Duodenal mucosa (tissue), 2 donors: ENCODE measurements around the gene LCAT.
A peak's percentile ranks its signal among the peaks of the same experiment; 100 is the strongest.

ENCODE experiments used
- H3K27ac ChIP-seq: one replicate; pipeline ENCODE4 v1.7.0; 2013; ENCODE audit warnings: low read depth, low read length
- H3K27me3 ChIP-seq, 2 donors: one replicate each; pipeline ENCODE4 v1.7.0; 2013; ENCODE audit warnings: low read length in 2 of 2, control low read depth in 1 of 2; ENCODE audit not compliant: insufficient read depth in 2 of 2, control insufficient read depth in 1 of 2
- H3K36me3 ChIP-seq, 2 donors: one replicate each; pipeline ENCODE4 v1.7.0; 2013; ENCODE audit warnings: low read length in 2 of 2, control low read depth in 1 of 2; ENCODE audit not compliant: insufficient read depth in 2 of 2, control insufficient read depth in 1 of 2
- H3K4me1 ChIP-seq, 2 donors: one replicate each; pipeline ENCODE4 v1.7.0; 2013; ENCODE audit warnings: low read length in 2 of 2, control low read depth in 1 of 2; ENCODE audit not compliant: insufficient read depth in 2 of 2, control insufficient read depth in 1 of 2
- H3K4me3 ChIP-seq, 2 donors: one replicate each; pipeline ENCODE4 v1.7.0; 2013; ENCODE audit warnings: low read length in 2 of 2, low read depth in 1 of 2
- H3K9ac ChIP-seq, 2 donors: one replicate each; pipeline ENCODE4 v1.7.0; 2013; ENCODE audit warnings: low read length in 2 of 2, low read depth in 1 of 2
- H3K9me3 ChIP-seq, 2 donors: one replicate each; pipeline ENCODE4 v1.7.0; 2013; ENCODE audit warnings: low read length in 2 of 2, control low read depth in 1 of 2; ENCODE audit not compliant: control insufficient read depth in 1 of 2

LCAT gene

GRCh38 chr16:67948015-67948414 lies 4.1 kb upstream of the LCAT start:
- Histone ChIP-seq H3K36me3 (peaks cover 3 to 58% of the 10 kb centered on the region in 2 donors), H3K9ac (no peak overlapping the region), H3K4me3 (no peak overlapping the region), H3K9me3 (no peaks in the 10 kb centered on the region), H3K27ac (no peak overlapping the region), H3K27me3 (no peaks in the 10 kb centered on the region), H3K4me1 (peaks cover 0 to 10% of the 10 kb centered on the region in 2 donors)

DNA sequence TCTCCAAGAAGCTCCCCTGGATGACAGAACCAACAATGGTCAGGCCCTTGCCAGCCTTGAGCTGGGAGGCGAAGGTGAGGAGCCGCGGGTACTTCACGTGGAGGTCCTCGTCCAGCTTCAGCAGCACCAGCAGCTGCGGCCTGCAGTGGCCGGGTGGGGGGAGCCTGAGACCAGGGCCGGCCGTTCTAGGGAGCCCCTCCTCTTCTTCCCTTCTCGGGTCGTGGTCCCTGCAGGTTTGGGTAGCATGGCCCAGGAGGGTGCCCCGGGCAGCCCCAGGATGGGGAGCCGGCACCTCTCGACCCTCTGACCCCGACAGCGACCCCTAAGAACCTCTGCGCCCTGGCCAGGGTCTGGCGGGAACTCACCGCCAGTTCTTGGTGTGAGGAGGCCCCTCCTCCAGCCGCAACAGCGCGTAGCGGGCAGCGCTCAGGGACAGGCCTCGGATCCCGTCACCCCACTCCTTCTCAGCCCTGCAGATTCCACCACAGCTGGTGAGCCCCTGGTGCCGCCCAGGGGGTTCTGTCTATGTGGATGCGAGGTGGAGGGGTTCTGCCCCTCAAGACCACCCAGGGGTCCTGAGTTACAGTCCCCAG lies 3.1 kb upstream of the LCAT start:
- peaks cover 3 to 61% of the 10 kb centered on the region in 2 donors for H3K36me3 ChIP-seq
- H3K9me3 ChIP-seq, result no peaks in the 10 kb centered on the region
- no peak overlapping the region for H3K4me3 ChIP-seq
- no peaks in the 10 kb centered on the region for H3K27me3 ChIP-seq
- peaks cover 0 to 10% of the 10 kb centered on the region in 2 donors for H3K4me1 ChIP-seq
- no peak overlapping the region for H3K27ac ChIP-seq
- H3K9ac ChIP-seq, result no peak overlapping the region

GRCh38 chr16:67946128-67946569 lies 2.2 kb upstream of the LCAT start:
- H3K4me3 ChIP-seq, result no peak overlapping the region
- H3K4me1 ChIP-seq, result peaks cover 0 to 10% of the 10 kb centered on the region in 2 donors
- H3K27ac ChIP-seq, result no peak overlapping the region
- peaks cover 3 to 54% of the 10 kb centered on the region in 2 donors for H3K36me3 ChIP-seq
- H3K27me3 ChIP-seq, result no peaks in the 10 kb centered on the region
- H3K9me3 ChIP-seq, result no peaks in the 10 kb centered on the region
- no peak overlapping the region for H3K9ac ChIP-seq

- no peak overlapping the region for H3K9ac ChIP-seq
- H3K4me1 ChIP-seq, result peaks cover 0 to 11% of the 10 kb centered on the region in 2 donors
- no peaks in the 10 kb centered on the region for H3K9me3 ChIP-seq
- peaks cover 3 to 47% of the 10 kb centered on the region in 2 donors for H3K36me3 ChIP-seq
- no peak overlapping the region for H3K27ac ChIP-seq
- no peak overlapping the region for H3K4me3 ChIP-seq
- no peaks in the 10 kb centered on the region for H3K27me3 ChIP-seq
Measured at GRCh38 chr16:67945392-67945933, 1.5 kb upstream of the LCAT start.

DNA sequence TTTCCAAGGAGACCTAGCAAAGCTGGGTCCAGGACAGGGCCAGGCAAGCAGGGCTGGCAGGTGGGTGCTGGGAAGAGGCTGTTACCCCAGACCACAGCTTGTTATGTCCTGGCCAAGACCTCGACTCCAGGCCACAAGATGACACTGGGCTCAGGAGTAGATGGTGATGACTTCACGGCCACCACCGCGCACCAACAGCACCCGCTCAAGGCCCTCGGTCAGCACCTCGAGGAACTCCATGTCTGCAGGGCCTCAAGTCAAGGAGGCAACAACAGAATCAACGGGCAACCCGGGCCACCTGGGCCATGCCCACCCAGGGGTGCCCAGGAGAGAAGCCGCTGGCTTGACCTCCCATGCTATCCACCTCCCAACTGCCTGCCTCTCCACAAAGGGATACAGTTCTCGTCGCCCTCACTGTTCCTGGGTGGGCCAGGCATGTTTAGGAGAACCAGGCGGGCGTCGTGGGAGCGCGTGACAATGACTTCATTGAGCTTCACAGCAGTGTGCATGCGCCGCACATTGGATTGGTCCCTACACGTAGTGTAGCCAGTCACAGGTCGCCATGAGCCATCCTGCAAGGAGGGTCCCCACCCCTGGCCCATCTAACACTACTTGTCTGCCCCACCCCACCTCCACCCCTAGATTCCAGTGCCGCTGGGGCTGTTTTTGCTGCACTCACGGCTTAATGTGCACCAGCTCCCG lies 921 bp upstream of the LCAT start:
- Histone ChIP-seq H3K27ac (no peak overlapping the region), H3K4me1 (peaks cover 0 to 17% of the 10 kb centered on the region in 2 donors), H3K27me3 (no peaks in the 10 kb centered on the region), H3K36me3 (peaks cover 3 to 43% of the 10 kb centered on the region in 2 donors), H3K9ac (no peak overlapping the region), H3K4me3 (no peak overlapping the region), H3K9me3 (no peaks in the 10 kb centered on the region)

DNA sequence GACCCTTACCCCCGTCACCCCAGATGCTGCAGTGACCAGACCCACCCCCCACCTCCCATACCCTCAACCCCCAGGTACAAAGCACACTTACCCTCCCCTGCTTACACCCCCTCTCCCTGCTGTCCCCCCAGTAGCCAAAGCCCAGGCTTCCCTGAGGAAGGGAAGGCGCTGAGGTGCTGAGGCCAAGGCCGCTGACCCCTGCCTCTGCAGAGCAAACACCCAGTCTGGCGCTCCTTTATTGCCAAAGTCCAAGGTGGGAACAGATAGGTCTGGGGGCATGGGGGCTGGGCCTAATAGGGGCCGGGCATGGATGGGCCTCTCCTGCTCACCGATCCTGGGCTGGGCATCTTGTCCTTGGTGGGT lies 683 bp downstream of the LCAT start:
- Histone ChIP-seq H3K9me3 (no peaks in the 10 kb centered on the region), H3K27me3 (no peaks in the 10 kb centered on the region), H3K36me3 (peaks cover 3 to 33% of the 10 kb centered on the region in 2 donors), H3K4me3 (no peak overlapping the region), H3K27ac (no peak overlapping the region), H3K4me1 (peaks cover 0 to 19% of the 10 kb centered on the region in 2 donors), H3K9ac (peak overlapping the region in 1 of 2 donors; percentile 18)

GRCh38 chr16:67942510-67943255 lies 1.2 kb downstream of the LCAT start:
- peaks cover 0 to 19% of the 10 kb centered on the region in 2 donors for H3K4me1 ChIP-seq
- H3K9ac ChIP-seq, result no peak overlapping the region
- peaks cover 3 to 33% of the 10 kb centered on the region in 2 donors for H3K36me3 ChIP-seq
- H3K27ac ChIP-seq, result no peak overlapping the region
- H3K9me3 ChIP-seq, result no peaks in the 10 kb centered on the region
- H3K4me3 ChIP-seq, result no peak overlapping the region
- no peaks in the 10 kb centered on the region for H3K27me3 ChIP-seq

GRCh38 chr16:67942200-67942509 lies 1.8 kb downstream of the LCAT start:
- H3K27me3 ChIP-seq, result no peaks in the 10 kb centered on the region
- H3K9me3 ChIP-seq, result no peaks in the 10 kb centered on the region
- no peak overlapping the region for H3K4me3 ChIP-seq
- no peak overlapping the region for H3K27ac ChIP-seq
- peaks cover 3 to 27% of the 10 kb centered on the region in 2 donors for H3K36me3 ChIP-seq
- peaks cover 4 to 23% of the 10 kb centered on the region in 2 donors for H3K4me1 ChIP-seq
- no peak overlapping the region for H3K9ac ChIP-seq

DNA sequence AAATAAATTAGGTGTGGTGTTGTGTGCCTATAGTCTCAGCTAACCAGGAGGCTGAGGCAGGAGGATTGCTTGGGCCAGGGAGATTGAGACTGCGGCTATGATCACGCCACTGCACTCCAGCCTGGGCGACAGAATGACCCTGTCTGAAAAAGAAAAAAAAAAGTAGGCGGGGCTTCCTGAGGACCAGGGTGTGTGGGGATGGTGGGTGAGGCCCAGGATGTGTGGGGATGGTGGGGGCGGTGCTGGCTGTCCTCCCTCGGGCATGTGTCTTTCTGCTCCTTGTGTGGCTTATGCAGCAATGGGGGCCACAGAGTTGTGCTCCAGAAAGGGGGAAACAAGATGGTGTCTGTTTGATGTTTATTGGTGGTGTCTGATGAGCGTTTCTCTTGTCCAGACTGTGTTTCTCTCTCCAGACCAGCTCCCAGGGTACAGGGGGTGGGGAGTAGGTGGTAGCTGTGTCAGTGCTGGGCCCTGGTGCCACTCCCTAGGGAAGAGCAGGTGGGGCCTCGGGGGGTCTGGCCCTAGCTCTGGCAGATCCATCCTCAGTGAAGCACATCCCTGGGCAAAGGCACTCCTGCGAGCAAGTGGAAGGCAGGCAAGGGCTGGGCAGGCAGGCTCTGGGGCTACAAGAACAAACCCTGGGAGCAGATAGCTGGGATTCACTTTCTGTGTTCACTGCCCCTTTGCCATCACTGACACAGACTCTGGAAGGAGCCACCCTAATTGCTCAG lies 2.3 kb downstream of the LCAT start:
- Histone ChIP-seq H3K27ac (no peak overlapping the region), H3K36me3 (peaks cover 2 to 23% of the 10 kb centered on the region in 2 donors), H3K27me3 (no peaks in the 10 kb centered on the region), H3K4me3 (no peak overlapping the region), H3K9me3 (no peaks in the 10 kb centered on the region), H3K4me1 (peaks cover 8 to 28% of the 10 kb centered on the region in 2 donors), H3K9ac (no peak overlapping the region)
